HUDEP-2 (cell line): ENCODE measurements around the gene LIMS1.
"Not testable (repeated sequence)": the region's sequence is repeated elsewhere in the genome, so short reads cannot be mapped to it uniquely, and the experiment has no call there.

Source experiments
- DNase-seq, 76 experiments: peaks; one replicate each; lab custom pipeline; 2025; ENCODE audit not compliant: unreplicated experiment in 76 of 76; lab: John Stamatoyannopoulos, UW

LIMS1 gene

DNA sequence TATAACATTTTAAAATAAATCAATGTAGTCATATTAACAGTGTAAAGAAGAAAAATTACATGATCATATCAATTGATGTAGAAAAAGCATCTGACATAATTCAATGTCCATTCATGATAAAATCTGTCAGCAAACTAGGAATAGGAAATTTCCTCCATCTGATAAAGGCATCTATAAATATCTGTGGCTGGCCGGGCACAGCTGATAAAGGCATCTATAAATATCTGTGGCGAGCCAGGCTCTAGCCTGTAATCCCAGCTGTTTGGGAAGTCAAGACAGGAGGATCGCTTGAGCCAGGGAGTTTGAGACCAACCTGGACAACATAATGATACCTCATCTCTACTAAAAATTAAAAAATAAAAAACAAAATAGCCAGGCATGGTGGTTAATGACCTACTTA lies 166.9 kb downstream of the LIMS1 start:
- DNase-seq, result peak in 1 of 76 experiments; percentile 5

DNA sequence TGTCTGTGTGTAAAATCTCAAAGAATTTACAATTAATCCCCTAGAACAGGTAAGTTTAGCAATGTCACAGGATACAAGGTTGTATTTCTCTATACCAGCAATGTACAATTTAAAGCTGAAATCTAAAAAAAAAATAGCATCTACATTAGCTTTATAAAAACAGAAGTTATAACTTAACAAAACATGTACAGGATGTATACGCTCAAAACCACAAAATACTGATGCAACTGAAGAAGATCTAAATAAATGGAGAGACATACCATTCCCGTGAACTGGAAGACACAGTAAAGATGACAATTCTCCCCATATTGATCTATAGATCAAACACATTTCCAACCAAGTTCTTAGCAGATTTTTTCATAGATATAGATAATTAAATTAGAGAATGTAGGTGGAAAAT lies 167.5 kb downstream of the LIMS1 start:
- DNase-seq, result no peak

DNA sequence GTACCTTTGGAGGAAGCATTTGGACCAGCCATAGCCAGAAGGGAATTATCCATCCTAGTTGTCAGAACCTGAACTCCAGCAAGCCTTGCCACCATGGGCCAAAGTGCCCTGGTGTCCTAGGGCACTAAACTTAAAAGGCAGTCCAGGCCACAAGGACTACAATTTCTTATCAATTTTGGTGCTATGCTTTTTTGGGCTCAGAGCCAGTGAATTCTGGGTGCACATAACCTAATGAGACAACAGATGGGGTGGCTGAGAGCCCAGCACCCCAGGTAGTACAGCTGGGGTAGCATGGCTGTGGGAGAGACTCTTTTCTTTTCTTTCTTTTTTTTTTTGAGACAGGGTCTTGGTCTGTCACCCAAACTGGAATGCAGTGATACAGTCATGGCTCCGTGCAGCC lies 170.6 kb downstream of the LIMS1 start:
- DNase-seq, result peak in 1 of 76 experiments; percentile 2

DNA sequence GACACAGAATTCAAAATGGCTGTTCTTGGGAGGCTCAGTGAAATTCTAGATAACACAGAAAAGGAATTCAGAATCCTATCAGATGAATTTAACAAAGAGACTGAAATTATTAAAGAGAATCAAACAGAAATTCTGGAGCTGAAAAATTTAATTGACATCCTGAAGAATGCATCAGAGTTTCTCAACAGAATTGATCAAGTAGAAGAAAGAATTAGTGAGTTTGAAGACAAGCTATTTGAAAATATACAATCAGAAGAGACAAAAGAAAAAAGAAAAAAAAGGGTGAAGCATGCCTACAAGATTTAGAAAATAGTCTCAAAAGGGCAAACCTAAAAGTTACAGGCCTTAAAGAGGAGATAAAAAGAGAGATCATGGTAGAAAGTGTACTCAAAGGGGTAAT lies 173.0 kb downstream of the LIMS1 start:
- no peak for DNase-seq

DNA sequence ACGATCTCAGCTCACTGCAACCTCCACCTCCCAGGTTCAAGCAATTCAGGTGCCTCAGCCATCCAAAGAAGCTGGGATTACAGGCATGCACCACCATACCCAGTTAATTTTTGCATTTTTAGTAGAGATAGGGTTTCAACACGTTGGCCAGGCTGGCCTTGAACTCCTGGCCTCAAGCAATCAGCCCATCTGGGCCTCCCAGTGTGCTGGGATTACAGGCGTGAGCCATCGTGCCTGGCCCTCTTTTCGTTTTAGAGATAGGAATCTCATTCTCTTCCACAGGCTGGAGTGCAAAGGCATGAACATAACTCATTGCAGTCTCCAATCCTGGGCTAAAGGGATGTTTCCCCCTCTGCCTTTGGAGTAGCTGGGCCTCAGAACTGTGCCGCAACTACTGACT lies 182.7 kb downstream of the LIMS1 start:
- not testable (repeated sequence) for DNase-seq

DNA sequence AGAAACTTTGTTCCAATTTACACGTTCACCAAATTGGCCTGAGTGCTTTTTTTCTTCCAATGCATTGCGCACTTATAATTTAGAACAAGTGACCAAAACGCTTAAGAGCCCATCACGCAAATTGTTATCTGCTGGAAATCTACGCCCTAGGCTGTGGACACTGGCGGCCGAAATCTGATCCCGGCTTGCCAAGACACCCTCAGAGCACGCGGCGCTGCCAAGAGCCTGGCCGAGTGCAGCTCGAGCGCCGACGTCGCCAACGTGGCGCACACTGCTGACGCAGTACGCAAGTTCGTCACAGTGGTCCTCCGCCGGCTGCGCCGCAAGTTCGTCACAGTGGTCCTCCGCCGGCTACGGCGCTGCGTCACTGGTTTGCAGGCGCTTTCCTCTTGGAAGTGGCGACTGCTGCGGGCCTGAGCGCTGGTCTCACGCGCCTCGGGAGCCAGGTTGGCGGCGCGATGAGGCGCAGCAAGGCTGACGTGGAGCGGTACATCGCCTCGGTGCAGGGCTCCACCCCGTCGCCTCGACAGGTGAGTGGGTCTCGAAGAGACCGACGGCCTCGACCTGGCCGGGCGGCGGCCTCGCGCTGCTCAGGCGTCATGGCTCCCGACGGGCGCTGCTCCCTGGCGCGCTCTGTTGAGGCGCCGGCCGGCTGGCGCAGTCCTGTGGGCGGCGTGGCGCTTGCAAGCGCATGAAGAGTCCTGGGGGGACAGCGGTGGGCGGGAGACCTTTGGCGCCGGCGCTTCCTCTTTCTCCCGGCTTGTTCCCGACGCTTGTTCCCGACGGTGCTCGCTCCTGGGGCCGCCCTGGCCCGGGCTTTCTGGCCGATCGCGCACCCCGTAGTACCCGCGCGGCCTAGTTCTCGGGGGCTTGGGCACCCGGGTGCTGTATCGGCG lies 185.1 kb downstream of the LIMS1 start, which contains the start of gene RANBP2:
TSS of gene RANBP2 (plus strand) at position 334 of the 896 bp plus-strand sequence. CDS start at position 459, 125 bp downstream.
- DNase-seq, result peak in 75 of 76 experiments; percentile 14 to 95 (median 89)

DNA sequence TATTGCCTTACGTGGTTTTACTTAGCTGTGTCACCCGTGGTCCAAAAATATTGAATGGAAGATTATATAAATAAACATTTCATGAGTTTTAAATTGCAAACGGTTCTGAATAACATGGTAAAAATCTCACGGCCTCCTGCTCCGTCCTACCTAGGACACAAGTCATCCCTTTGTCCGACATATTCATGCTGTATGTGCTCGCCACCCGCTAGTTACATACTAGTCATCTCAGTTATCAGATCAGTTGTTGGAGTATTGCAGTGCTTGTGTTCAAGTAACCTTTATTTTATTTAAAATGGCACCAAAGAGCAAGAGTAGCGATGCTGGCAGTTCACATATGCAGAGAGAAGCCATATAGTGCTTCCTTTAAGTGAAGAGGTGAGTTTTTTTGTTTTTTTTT lies 191.8 kb downstream of the LIMS1 start:
- DNase-seq, result not testable (repeated sequence)

DNA sequence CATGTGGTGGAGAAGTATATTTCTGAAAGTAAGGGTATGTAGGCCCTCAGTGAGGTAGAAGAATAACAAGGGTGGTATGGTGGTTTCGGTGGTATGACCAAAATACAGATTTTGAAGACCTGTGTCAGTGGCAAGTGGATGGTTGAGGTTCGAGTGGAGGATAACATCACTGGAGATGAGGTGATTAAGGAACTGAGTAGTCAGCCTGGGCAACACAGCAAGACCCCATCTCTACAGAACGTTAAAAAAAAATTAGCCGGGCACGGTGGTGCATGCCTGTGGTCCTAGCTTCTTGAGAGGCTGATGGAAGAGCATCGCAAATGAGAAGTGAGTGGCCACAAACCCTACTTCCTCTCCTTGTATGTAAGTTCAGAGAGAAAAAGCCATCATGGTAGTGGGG lies 200.4 kb downstream of the LIMS1 start:
- DNase-seq, result not testable (repeated sequence)
